H1 (cell line): ENCODE results near the gene PROSER3. TPM values are rescaled to one million over a fixed set of nuclear protein-coding genes. Genes with fewer than 3 reads are reported as not detected.
A peak's percentile ranks its signal among the peaks of the same experiment; 100 is the strongest.

Source experiments
- CTCF ChIA-PET: fragments of 300-600 bp; sonication (Branson Sonifier 250); formaldehyde crosslinking; loops from one replicate; lab custom pipeline; 2021; ENCODE audit not compliant: partially characterized antibody; lab: Charles Lee
- POLR2A ChIA-PET: fragments of 300-600 bp; sonication (Branson Sonifier 250); formaldehyde crosslinking; loops from one replicate; lab custom pipeline; 2021; ENCODE audit warnings: inconsistent platforms; ENCODE audit not compliant: partially characterized antibody; lab: Charles Lee
- DNase-seq, 2 experiments: peaks; one replicate each; pipeline versions ENCODE4 v3.0.0 to v3.0.0-alpha.2; 2010 to 2022; ENCODE audit warnings: low spot score in 2 of 2, low read depth in 1 of 2, mixed read lengths in 1 of 2
- FAIRE-seq: peaks from 2 replicates; lab custom pipeline; 2011; peaks lifted over from hg19 to GRCh38; lab: Jason Lieb, UNC
- H2AFZ ChIP-seq: 2 replicates; pipeline ENCODE4 v1.8.1; 2012; ENCODE audit warnings: low read length, inconsistent platforms
- H2AK5ac ChIP-seq: 2 replicates; pipeline ENCODE4 v1.6.1; 2013; ENCODE audit warnings: low read depth, low read length
- H2BK120ac ChIP-seq: replicated peaks from 2 replicates; pipeline ENCODE3; 2013; ENCODE audit warnings: low read depth, low read length, inconsistent platforms
- H2BK12ac ChIP-seq: 2 replicates; pipeline ENCODE4 v1.6.1; 2013; ENCODE audit warnings: low read depth, low read length
- H2BK15ac ChIP-seq: 2 replicates; pipeline ENCODE4 v1.6.1; 2013; ENCODE audit warnings: low read length
- H2BK20ac ChIP-seq: 2 replicates; pipeline ENCODE4 v1.6.1; 2013; ENCODE audit warnings: low read length
- H2BK5ac ChIP-seq: 2 replicates; pipeline ENCODE4 v1.6.1; 2013; ENCODE audit warnings: low read depth, low read length
- H3K14ac ChIP-seq: 2 replicates; pipeline ENCODE4 v1.6.1; 2013; ENCODE audit warnings: inconsistent platforms; ENCODE audit not compliant: insufficient read length
- H3K18ac ChIP-seq: 2 replicates; pipeline ENCODE4 v1.6.1; 2013; ENCODE audit warnings: low read length; ENCODE audit errors: extremely low read depth
- H3K23ac ChIP-seq: 2 replicates; pipeline ENCODE4 v1.6.1; 2013; ENCODE audit warnings: inconsistent platforms; ENCODE audit not compliant: insufficient read length
- H3K23me2 ChIP-seq: 2 replicates; pipeline ENCODE4 v1.6.1; 2013; ENCODE audit warnings: low read depth, low read length
- H3K27ac ChIP-seq: 2 replicates; pipeline ENCODE4 v1.6.1; 2011; ENCODE audit warnings: low read depth, low read length, inconsistent platforms
- H3K27me3 ChIP-seq, 4 experiments: replicated peaks in 1 of 4; 1 replicate in 1 of 4; 2 replicates in 3 of 4; pipeline versions ENCODE4 v1.6.1 to v1.8.1; 2011 to 2013; ENCODE audit warnings: low read length in 3 of 4, mild to moderate bottlenecking in 3 of 4, inconsistent platforms in 2 of 4, mixed read lengths in 2 of 4, moderate library complexity in 1 of 4; ENCODE audit not compliant: control insufficient read depth in 3 of 4, insufficient read depth in 3 of 4; ENCODE audit errors: extremely low read depth in 1 of 4
- H3K36me3 ChIP-seq, 4 experiments: 2 replicates each; pipeline versions ENCODE4 v1.6.1 to v1.8.1; 2011 to 2013; ENCODE audit warnings: mild to moderate bottlenecking in 4 of 4, low read length in 3 of 4, moderate library complexity in 2 of 4, control low read depth in 1 of 4, inconsistent platforms in 1 of 4; ENCODE audit not compliant: insufficient read depth in 4 of 4, control insufficient read depth in 2 of 4
- H3K4ac ChIP-seq: replicated peaks from 2 replicates; pipeline ENCODE3; 2013; ENCODE audit warnings: low read length, low read depth, mixed read lengths, inconsistent platforms; ENCODE audit not compliant: insufficient read length
- H3K4me1 ChIP-seq, 4 experiments: replicated peaks in 1 of 4; 1 replicate in 1 of 4; 2 replicates in 3 of 4; pipeline versions ENCODE4 v1.6.1 to v1.8.1; 2011 to 2013; ENCODE audit warnings: low read length in 3 of 4, inconsistent platforms in 2 of 4, mixed read lengths in 1 of 4; ENCODE audit not compliant: insufficient read depth in 4 of 4, control insufficient read depth in 3 of 4
- H3K4me2 ChIP-seq, 2 experiments: 2 replicates each; pipeline versions ENCODE4 v1.6.1 to v1.8.1; 2011 to 2013; ENCODE audit warnings: low read depth in 2 of 2, low read length in 2 of 2, control low read depth in 1 of 2, inconsistent platforms in 1 of 2, mild to moderate bottlenecking in 1 of 2; ENCODE audit not compliant: insufficient read depth in 1 of 2
- H3K4me3 ChIP-seq, 4 experiments: fragments of 200-600, 300-600 bp in 1 of 4; sonication (generic), shearing (Covaris generic), sonication (Bioruptor Twin) in 1 of 4; 2 replicates each; pipeline versions ENCODE4 v1.5.1 to v1.8.1; 2011 to 2016; ENCODE audit warnings: low read length in 4 of 4, low read depth in 3 of 4, control low read depth in 2 of 4, inconsistent platforms in 2 of 4, mild to moderate bottlenecking in 2 of 4, mixed read lengths in 1 of 4, moderate library complexity in 1 of 4; ENCODE audit not compliant: insufficient read depth in 2 of 4; ENCODE audit errors: extremely low read depth in 1 of 4
- H3K56ac ChIP-seq: replicated peaks from 2 replicates; pipeline ENCODE3; 2013; ENCODE audit warnings: low read depth, mild to moderate bottlenecking, mixed read lengths, low read length, inconsistent platforms; ENCODE audit not compliant: insufficient read length
- H3K79me1 ChIP-seq: 2 replicates; pipeline ENCODE4 v1.6.1; 2013; ENCODE audit warnings: low read depth, low read length, control low read depth
- H3K79me2 ChIP-seq, 2 experiments: 2 replicates each; pipeline versions ENCODE4 v1.6.1 to v1.8.1; 2012 to 2013; ENCODE audit warnings: low read length in 2 of 2, mild to moderate bottlenecking in 2 of 2, inconsistent platforms in 1 of 2; ENCODE audit not compliant: insufficient read depth in 2 of 2, control insufficient read depth in 1 of 2
- H3K9ac ChIP-seq, 4 experiments: replicated peaks in 1 of 4; 1 replicate in 1 of 4; 2 replicates in 3 of 4; pipeline versions ENCODE4 v1.6.1 to v1.8.1; 2011 to 2013; ENCODE audit warnings: low read depth in 3 of 4, low read length in 3 of 4, control low read depth in 2 of 4, mild to moderate bottlenecking in 2 of 4, moderate library complexity in 2 of 4, inconsistent platforms in 1 of 4; ENCODE audit errors: extremely low read depth in 1 of 4
- H3K9me3 ChIP-seq, 2 experiments: 2 replicates each; pipeline versions ENCODE4 v1.6.1 to v1.8.1; 2012 to 2013; ENCODE audit warnings: mild to moderate bottlenecking in 2 of 2, moderate library complexity in 2 of 2, control low read depth in 1 of 2, inconsistent platforms in 1 of 2, low read depth in 1 of 2, low read length in 1 of 2, mixed read lengths in 1 of 2; ENCODE audit not compliant: insufficient read depth in 2 of 2
- H4K20me1 ChIP-seq, 2 experiments: replicated peaks in 1 of 2; 2 replicates each; pipeline versions ENCODE3 to v1.8.1; 2011 to 2013; ENCODE audit warnings: inconsistent platforms in 2 of 2, low read length in 2 of 2, mild to moderate bottlenecking in 1 of 2; ENCODE audit not compliant: insufficient read depth in 2 of 2, control insufficient read depth in 1 of 2
- H4K5ac ChIP-seq: 2 replicates; pipeline ENCODE4 v1.6.1; 2013; ENCODE audit warnings: low read length, low read depth, mixed read lengths, inconsistent platforms; ENCODE audit not compliant: insufficient read length
- H4K8ac ChIP-seq: 2 replicates; pipeline ENCODE4 v1.8.0; 2013; ENCODE audit warnings: mild to moderate bottlenecking, moderate library complexity, low read length, inconsistent platforms; ENCODE audit not compliant: insufficient read depth; ENCODE audit errors: extremely low read depth
- H4K91ac ChIP-seq: replicated peaks from 2 replicates; pipeline ENCODE3; 2013; ENCODE audit warnings: low read length, mixed read lengths, inconsistent platforms; ENCODE audit not compliant: insufficient read length
- CHD1 ChIP-seq: IDR thresholded peaks from 2 replicates; pipeline ENCODE4 v1.6.1; 2012; ENCODE audit warnings: low read depth, low read length, improper control_type of control experiment
- CTBP2 ChIP-seq: IDR thresholded peaks from 2 replicates; pipeline ENCODE4 v1.7.0; 2011; ENCODE audit warnings: borderline replicate concordance, mild to moderate bottlenecking, moderate library complexity, mixed read lengths, low read length; ENCODE audit not compliant: insufficient read depth, insufficient read length
- CTCF ChIP-seq, 3 experiments: IDR thresholded peaks; 1 replicate in 2 of 3; 2 replicates in 1 of 3; pipeline versions ENCODE4 v1.5.1 to v1.6.1; 2011; ENCODE audit warnings: low read length in 3 of 3, mild to moderate bottlenecking in 3 of 3, inconsistent platforms in 2 of 3, low read depth in 1 of 3, moderate library complexity in 1 of 3; ENCODE audit not compliant: insufficient read depth in 1 of 3; ENCODE audit errors: control extremely low read depth in 1 of 3
- HDAC2 ChIP-seq, 2 experiments: fragments of 300-600 bp in 1 of 2; sonication (generic) in 1 of 2; IDR thresholded peaks; 2 replicates each; pipeline ENCODE4 v1.6.1; 2011 to 2012; ENCODE audit warnings: low read depth in 2 of 2, low read length in 2 of 2, mild to moderate bottlenecking in 2 of 2, moderate library complexity in 2 of 2, borderline replicate concordance in 1 of 2, inconsistent platforms in 1 of 2
- POU5F1 ChIP-seq: IDR thresholded peaks from 2 replicates; pipeline ENCODE4 v1.6.1; 2011; ENCODE audit warnings: low read depth, mild to moderate bottlenecking, low read length, moderate library complexity
- RXRA ChIP-seq: IDR thresholded peaks from 2 replicates; pipeline ENCODE4 v1.6.1; 2011; ENCODE audit warnings: low read depth, mild to moderate bottlenecking, low read length, moderate library complexity; ENCODE audit not compliant: insufficient read depth
- SAP30 ChIP-seq: fragments of 300-600 bp; sonication (generic); IDR thresholded peaks from 2 replicates; pipeline ENCODE4 v1.7.1; 2012; ENCODE audit warnings: low read length, moderate library complexity, mild to moderate bottlenecking, inconsistent platforms; ENCODE audit not compliant: insufficient read depth, insufficient replicate concordance
- WGBS, 2 experiments: shearing (Covaris generic) in 1 of 2; methylation state at CpG; one replicate each; pipeline versions ENCODE4 v1.1.6 to v1.1.7; 2013 to 2015; ENCODE audit warnings: low lambda C conversion rate in 2 of 2, mixed read lengths in 2 of 2, inconsistent platforms in 1 of 2, low coverage in 1 of 2, missing lambda C conversion rate in 1 of 2; ENCODE audit not compliant: insufficient replicate concordance in 2 of 2, insufficient coverage in 1 of 2, insufficient read length in 1 of 2; ENCODE audit errors: extremely low coverage in 1 of 2, missing lambda C conversion rate in 1 of 2; 5-methylcytosine and 5-hydroxymethylcytosine counted together
- polyA plus RNA-seq, 7 experiments: library from polyadenylated mRNA; depleted of rRNA in 3 of 7; stranded (reverse) in 5 of 7; unstranded in 2 of 7; fragments of >200 nt in 5 of 7; fragments of 200-250 nt in 2 of 7; gene quantifications; 1 replicate in 5 of 7; 2 replicates in 1 of 7; 4 replicates in 1 of 7; pipeline versions ENCODE4 v1.2.1 to v1.2.3, GENCODE V29; 2011 to 2013; ENCODE audit warnings: missing spikeins in 2 of 7, mixed read lengths in 2 of 7
- total RNA-seq: library from RNA; stranded (reverse); fragmentation: NEBNext Ultra II Directional; extraction: Animal tissue kit (Norgen Biotek cat#: 25700); gene quantifications from 2 replicates; pipeline ENCODE4 v1.2.1, GENCODE V29; 2021
- TF ChIP-seq, protein P1 (sequence below): IDR thresholded peaks from 2 replicates; pipeline ENCODE4 v1.6.1; 2011; ENCODE audit warnings: low read depth, mild to moderate bottlenecking, low read length; ENCODE audit not compliant: insufficient read depth

PROSER3 gene
- total and polyA plus RNA-seq, 2 of the 8 experiments (the other 6 are each of a cell fraction or from before 2014, with no cell fraction given): 17.8 to 28.9 TPM

DNA sequence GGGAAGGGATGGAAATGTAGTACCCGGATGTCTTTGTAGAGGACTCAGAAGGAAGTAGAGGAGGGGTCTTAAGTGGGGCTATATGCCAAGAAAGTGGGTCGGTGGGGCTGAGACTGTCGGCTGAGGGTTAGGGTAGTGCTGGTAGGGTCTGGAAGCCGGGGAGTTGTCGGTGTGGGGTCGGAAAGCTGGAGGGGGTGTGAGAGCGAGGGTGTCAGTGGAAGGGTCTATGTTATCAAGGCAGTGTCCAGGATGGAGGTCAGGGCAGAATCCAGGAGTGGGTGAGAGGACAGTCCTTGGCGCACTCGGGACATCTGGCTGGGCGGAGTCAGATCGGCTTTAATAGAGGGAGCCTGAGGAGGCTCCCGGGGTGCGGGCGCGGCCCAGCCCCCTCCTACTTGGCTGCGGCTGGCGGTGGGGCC lies 2.8 kb upstream of the PROSER3 start:
- Histone ChIP-seq H3K9me3 (no peaks in the 10 kb centered on the region), H2BK20ac (no peak overlapping the region), H3K4me1 (peaks cover 0 to 18% (median 11%) of the 10 kb centered on the region in 4 experiments; a peak in 5 of 7 replicates), H2AFZ (no peak overlapping the region), H3K4ac (no peak overlapping the region), H3K79me1 (peaks cover 4% of the 10 kb centered on the region), H4K91ac (no peak overlapping the region), H4K5ac (no peak overlapping the region), H3K36me3 (0 out of 8 replicates have a peak, but pooled peaks cover 0 to 3% (median 0%) of the 10 kb centered on the region in 4 experiments), H3K27ac (no peak overlapping the region), H2BK12ac (no peak overlapping the region), H3K79me2 (peaks cover 0 to 6% of the 10 kb centered on the region in 2 experiments; a peak in 2 of 4 replicates), H3K14ac (no peak overlapping the region), H2BK120ac (no peak overlapping the region), H2BK5ac (no peak overlapping the region), H3K56ac (no peak overlapping the region), H3K27me3 (peaks cover 0 to 17% (median 11%) of the 10 kb centered on the region in 4 experiments; a peak in 5 of 7 replicates), H3K18ac (peak overlapping the region; percentile 78), H3K23ac (no peak overlapping the region), H2BK15ac (no peak overlapping the region), H3K23me2 (peaks cover 16% of the 10 kb centered on the region; the same call in 1 of the 2 replicates), H4K8ac (peak overlapping the region; percentile 32; the same call in 1 of the 2 replicates), H2AK5ac (no peak overlapping the region), H3K4me2 (peak overlapping the region; percentile 95 to 98), H3K4me3 (peak overlapping the region; percentile 51 to 98 (median 75)), H3K9ac (no peak overlapping the region), H4K20me1 (peaks cover 0 to 4% of the 10 kb centered on the region in 2 experiments)
- POLR2A ChIA-PET: interaction anchor here (1.9 to 2.6 kb wide), 2 partner anchors 15 to 101 kb away, joined by 5 to 14 read pairs; partner anchors contain the start of gene KIRREL2
- CTCF ChIA-PET: interaction anchor here (0.6 kb wide), 1 partner anchor 145 kb away, joined by 3 read pairs; no protein-coding TSS in a partner anchor
- FAIRE-seq (no peak), DNase-seq (no peak)
- WGBS, 2 experiments: 34% methylated on average over 16 of the region's 17 CpGs; no CpG with 5 or more reads in 1 of the 2 experiments
- TF ChIP-seq CTCF (IDR thresholded peaks at IDR 0.05; ENCODE audit: control extremely low read depth in 1 of 3, insufficient read depth in 1 of 3, low read depth in 1 of 3, low read length in 3 of 3): no peak
- no peak for TF ChIP-seq CTBP2
- no peak for TF ChIP-seq CHD1
- TF ChIP-seq, protein P1, sequence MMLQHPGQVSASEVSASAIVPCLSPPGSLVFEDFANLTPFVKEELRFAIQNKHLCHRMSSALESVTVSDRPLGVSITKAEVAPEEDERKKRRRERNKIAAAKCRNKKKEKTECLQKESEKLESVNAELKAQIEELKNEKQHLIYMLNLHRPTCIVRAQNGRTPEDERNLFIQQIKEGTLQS: no peak
- TF ChIP-seq SAP30: no peak
- TF ChIP-seq HDAC2 (IDR thresholded peaks at IDR 0.05; ENCODE audit: borderline replicate concordance in 1 of 2, low read depth in 2 of 2, low read length in 2 of 2): no peak
- no peak for TF ChIP-seq RXRA
- no peak for TF ChIP-seq POU5F1
